KMS-11 (cell line): ENCODE data around the gene THSD7A.

Experiments used
- H2AFZ ChIP-seq: fragments of 200-600 bp; sonication (generic); 2 replicates; pipeline ENCODE4 v1.6.1; 2016; ENCODE audit warnings: antibody characterized with exemption, mixed run types, low read depth
- H3K27ac ChIP-seq: fragments of 200-600 bp; sonication (generic); 2 replicates; pipeline ENCODE4 v1.6.1; 2016; ENCODE audit warnings: mild to moderate bottlenecking, mixed run types
- H3K27me3 ChIP-seq: fragments of 200-600 bp; sonication (generic); 2 replicates; pipeline ENCODE4 v1.6.1; 2017; ENCODE audit warnings: mild to moderate bottlenecking, low read depth, mixed run types, moderate library complexity; ENCODE audit not compliant: insufficient read depth
- H3K36me3 ChIP-seq: fragments of 200-600 bp; sonication (generic); 2 replicates; pipeline ENCODE4 v1.6.1; 2017; ENCODE audit warnings: mild to moderate bottlenecking, mixed run types; ENCODE audit not compliant: insufficient read depth
- H3K4me1 ChIP-seq: fragments of 200-600 bp; sonication (generic); 2 replicates; pipeline ENCODE4 v1.6.1; 2016; ENCODE audit warnings: mild to moderate bottlenecking, low read depth, mixed run types; ENCODE audit not compliant: poor library complexity, severe bottlenecking
- H3K4me2 ChIP-seq: fragments of 200-600 bp; sonication (generic); 2 replicates; pipeline ENCODE4 v1.7.0; 2016; ENCODE audit warnings: mild to moderate bottlenecking, mixed run types
- H3K4me3 ChIP-seq: fragments of 200-600 bp; sonication (generic); IDR thresholded peaks from 2 replicates; pipeline ENCODE4 v1.6.1; 2017; ENCODE audit warnings: low read depth, low read length, mixed read lengths; ENCODE audit not compliant: insufficient read depth
- H3K79me2 ChIP-seq: fragments of 200-600 bp; sonication (generic); 2 replicates; pipeline ENCODE4 v1.6.1; 2016; ENCODE audit warnings: low read depth, mixed run types; ENCODE audit not compliant: insufficient read depth
- H3K9ac ChIP-seq: fragments of 200-600 bp; sonication (generic); 2 replicates; pipeline ENCODE4 v1.6.1; 2016; ENCODE audit warnings: mild to moderate bottlenecking, mixed run types
- H4K20me1 ChIP-seq: fragments of 200-600 bp; sonication (generic); 2 replicates; pipeline ENCODE4 v1.6.1; 2016; ENCODE audit warnings: mild to moderate bottlenecking, mixed run types; ENCODE audit not compliant: insufficient read depth
- CTCF ChIP-seq: fragments of 200-600 bp; sonication (generic); conservative IDR thresholded peaks from 2 replicates; pipeline ENCODE4 v1.6.1; 2017; ENCODE audit warnings: low read depth, mild to moderate bottlenecking, antibody characterized with exemption, low read length, moderate library complexity, mixed read lengths

Gene THSD7A

GRCh38 chr7:11714205-11714604, 117.8 kb downstream of the THSD7A start:
- Histone ChIP-seq H3K4me2 (no peak overlapping the region), H2AFZ (no peak overlapping the region), H3K9ac (no peak overlapping the region)

DNA sequence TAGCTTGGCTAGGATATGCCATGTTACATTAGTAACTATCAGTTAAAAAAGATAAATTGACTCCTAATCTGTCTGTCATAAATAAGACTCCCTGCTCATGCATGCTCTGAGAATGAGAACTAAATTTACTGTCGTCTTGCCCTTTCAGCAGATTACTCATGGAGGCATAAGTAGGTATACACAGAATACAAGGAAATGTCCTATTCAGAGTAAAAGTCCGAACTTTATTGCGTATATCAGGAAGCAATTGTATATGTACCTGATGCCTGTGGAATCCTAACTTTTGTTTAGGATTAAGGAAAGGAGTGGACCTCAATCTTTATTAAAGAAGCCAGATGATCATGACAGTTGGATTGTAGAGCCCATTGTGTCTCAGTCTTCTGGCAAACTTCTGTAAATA, 118.6 kb downstream of the THSD7A start:
- no peak for TF ChIP-seq CTCF
- H3K4me3 ChIP-seq: no peak overlapping the region
- H3K79me2 ChIP-seq: no peaks in the 10 kb centered on the region
- no peaks in the 10 kb centered on the region for H4K20me1 ChIP-seq
- no peak overlapping the region for H3K9ac ChIP-seq
- no peaks in the 10 kb centered on the region for H3K4me1 ChIP-seq
- H3K27ac ChIP-seq: no peak overlapping the region
- no peaks in the 10 kb centered on the region for H3K27me3 ChIP-seq
- no peak overlapping the region for H3K4me2 ChIP-seq
- no peaks in the 10 kb centered on the region for H3K36me3 ChIP-seq
- no peak overlapping the region for H2AFZ ChIP-seq

More at GRCh38 chr7:11714205-11714604, 117.8 kb downstream of the THSD7A start:
- Histone ChIP-seq H3K36me3 (no peaks in the 10 kb centered on the region), H3K27ac (no peak overlapping the region), H3K4me3 (no peak overlapping the region), H3K4me1 (no peaks in the 10 kb centered on the region), H3K27me3 (no peaks in the 10 kb centered on the region), H4K20me1 (no peaks in the 10 kb centered on the region), H3K79me2 (no peaks in the 10 kb centered on the region)
- no peak for TF ChIP-seq CTCF

DNA sequence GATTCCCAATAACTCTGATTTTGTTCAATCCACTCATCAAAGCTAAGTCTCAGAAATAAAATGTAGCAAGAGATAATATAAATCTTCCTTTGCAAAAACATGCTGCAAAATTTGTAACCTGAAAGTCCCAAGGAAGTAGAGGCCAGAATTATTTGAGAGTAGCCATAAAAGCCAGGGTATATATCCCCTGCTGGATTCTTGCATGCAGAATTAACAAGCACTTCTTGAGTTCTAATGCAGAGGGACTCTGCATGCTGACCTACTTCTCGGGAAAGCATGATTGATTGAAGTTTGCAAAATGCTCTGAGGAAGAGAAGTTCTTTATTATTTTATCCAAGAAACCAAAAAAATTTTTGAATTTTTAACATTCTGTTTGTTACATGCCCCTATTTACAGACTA, 121.6 kb downstream of the THSD7A start:
- H3K9ac ChIP-seq: no peak overlapping the region
- H3K79me2 ChIP-seq: no peaks in the 10 kb centered on the region
- H3K4me2 ChIP-seq: no peak overlapping the region
- H3K27me3 ChIP-seq: no peaks in the 10 kb centered on the region
- no peak for TF ChIP-seq CTCF
- no peaks in the 10 kb centered on the region for H3K4me1 ChIP-seq
- H3K36me3 ChIP-seq: no peaks in the 10 kb centered on the region
- no peaks in the 10 kb centered on the region for H4K20me1 ChIP-seq
- H3K27ac ChIP-seq: no peak overlapping the region
- no peak overlapping the region for H2AFZ ChIP-seq
- no peak overlapping the region for H3K4me3 ChIP-seq

DNA sequence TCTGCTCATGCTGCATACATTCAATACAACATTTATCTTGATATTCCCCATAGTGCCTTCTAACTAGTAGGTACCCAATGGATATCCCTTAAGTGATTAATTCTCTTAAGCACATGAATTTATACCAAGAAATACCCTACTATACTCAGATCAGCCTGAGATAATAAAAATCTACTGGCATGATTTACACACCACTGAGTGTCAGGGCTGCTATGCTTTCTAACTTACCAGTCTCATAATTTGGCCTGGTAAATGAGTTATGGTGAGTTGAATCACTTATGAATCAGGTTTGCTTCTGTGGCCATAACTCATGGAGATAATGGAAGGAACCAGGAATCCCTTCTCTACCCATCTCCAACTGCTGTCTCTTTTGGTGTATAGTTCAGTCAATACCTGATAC, 122.8 kb downstream of the THSD7A start:
- Histone ChIP-seq H3K27me3 (no peaks in the 10 kb centered on the region), H3K4me2 (no peak overlapping the region), H3K79me2 (no peaks in the 10 kb centered on the region), H4K20me1 (no peaks in the 10 kb centered on the region), H3K27ac (no peak overlapping the region), H3K4me1 (no peaks in the 10 kb centered on the region), H2AFZ (no peak overlapping the region), H3K36me3 (no peaks in the 10 kb centered on the region), H3K4me3 (no peak overlapping the region), H3K9ac (no peak overlapping the region)
- TF ChIP-seq CTCF: no peak
